ENCODE data around the gene ABHD2. TPM values are rescaled to one million over a fixed set of nuclear protein-coding genes. Genes with fewer than 3 reads are reported as not detected.

The ABHD2 gene
- total RNA-seq, 1 donor from 2014 or later: 66.5 TPM

DNA sequence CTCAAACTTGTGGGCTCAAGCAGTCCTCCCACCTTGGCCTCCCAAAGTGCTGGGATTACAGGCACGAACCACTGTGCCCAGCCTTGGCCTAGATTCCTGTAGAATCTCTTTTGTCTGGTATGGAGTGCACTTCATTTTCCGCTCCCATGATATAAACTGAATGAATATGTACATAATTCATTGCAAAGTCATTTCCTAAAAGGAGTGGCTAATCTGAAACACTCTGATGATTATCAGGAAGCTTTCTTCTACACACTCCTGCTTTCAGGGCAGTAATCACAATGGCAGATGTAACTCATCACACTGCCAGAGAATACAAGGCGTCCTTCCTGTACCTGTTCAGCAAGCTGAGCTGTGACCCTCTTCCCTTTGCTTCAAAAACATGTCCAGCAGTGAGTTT is 104.5 kb downstream of the ABHD2 start:
- peaks cover 40% of the 10 kb centered on the region for H3K36me3 Mint-ChIP-seq (ENCODE audit: low read depth)
- no peaks in the 10 kb centered on the region for H3K27me3 Mint-ChIP-seq (ENCODE audit: insufficient read depth)
- no peaks in the 10 kb centered on the region for H3K9me3 Mint-ChIP-seq
- H3K4me1 Mint-ChIP-seq (ENCODE audit: low read depth): peaks cover 8% of the 10 kb centered on the region
- no peak for DNase-seq (ENCODE audit: low spot score)
- H3K4me3 Mint-ChIP-seq: no peak overlapping the region
- intact Hi-C loops (cut with micrococcal nuclease): no loop called here
- no peak overlapping the region for H3K27ac Mint-ChIP-seq

DNA sequence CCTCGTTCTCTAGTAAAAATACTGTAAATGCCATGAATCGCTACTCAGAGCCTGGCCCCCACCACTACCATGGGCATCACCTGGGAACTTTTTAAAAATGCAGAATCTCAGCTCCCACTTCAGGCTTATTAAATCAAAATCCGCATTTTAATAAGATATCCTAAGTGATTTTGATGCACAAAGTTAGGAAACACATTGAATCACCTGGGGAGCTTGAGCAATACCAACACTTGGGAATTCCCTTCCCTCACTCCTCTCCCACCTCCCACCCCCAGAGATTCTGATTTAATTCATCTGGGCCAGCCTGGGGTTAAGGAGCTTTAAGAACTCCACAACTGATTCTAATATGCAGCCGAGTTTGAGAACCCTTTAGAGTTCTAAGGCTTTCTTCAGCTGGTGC is 106.4 kb downstream of the ABHD2 start:
- H3K9me3 Mint-ChIP-seq: no peaks in the 10 kb centered on the region
- intact Hi-C loops (cut with micrococcal nuclease): no loop called here
- H3K4me3 Mint-ChIP-seq: no peak overlapping the region
- H3K27me3 Mint-ChIP-seq (ENCODE audit: insufficient read depth): no peaks in the 10 kb centered on the region
- peaks cover 31% of the 10 kb centered on the region for H3K36me3 Mint-ChIP-seq (ENCODE audit: low read depth)
- DNase-seq (ENCODE audit: low spot score): no peak
- H3K27ac Mint-ChIP-seq: no peak overlapping the region
- peaks cover 8% of the 10 kb centered on the region for H3K4me1 Mint-ChIP-seq (ENCODE audit: low read depth)

DNA sequence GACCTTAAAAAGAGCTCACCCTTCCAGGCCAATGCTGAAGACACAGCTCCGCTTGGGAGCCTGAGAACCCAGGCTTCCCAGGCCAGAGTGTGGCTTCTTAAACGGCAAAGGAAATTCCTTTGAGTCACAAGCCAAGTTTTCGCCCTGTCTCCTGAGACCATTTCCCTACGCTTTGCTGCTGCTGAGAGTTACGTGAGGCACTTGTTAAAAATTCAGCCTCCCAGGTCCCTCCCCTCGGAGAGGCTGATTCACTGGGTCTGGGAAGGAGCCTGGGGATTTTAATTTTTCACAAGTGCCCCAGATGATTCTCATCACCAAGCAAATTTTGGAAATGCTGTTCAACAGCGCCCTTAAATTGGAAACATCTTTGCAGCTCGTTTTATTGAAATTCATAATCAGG is 107.6 kb downstream of the ABHD2 start:
- peaks cover 8% of the 10 kb centered on the region for H3K4me1 Mint-ChIP-seq (ENCODE audit: low read depth)
- H3K27me3 Mint-ChIP-seq (ENCODE audit: insufficient read depth): no peaks in the 10 kb centered on the region
- H3K9me3 Mint-ChIP-seq: no peaks in the 10 kb centered on the region
- H3K27ac Mint-ChIP-seq: no peak overlapping the region
- intact Hi-C loops (cut with micrococcal nuclease): no loop called here
- H3K4me3 Mint-ChIP-seq: no peak overlapping the region
- no peak for DNase-seq (ENCODE audit: low spot score)
- peaks cover 26% of the 10 kb centered on the region for H3K36me3 Mint-ChIP-seq (ENCODE audit: low read depth)

GRCh38 chr15:89196241-89196640 is 108.0 kb downstream of the ABHD2 start:
- H3K36me3 Mint-ChIP-seq (ENCODE audit: low read depth): peaks cover 25% of the 10 kb centered on the region
- H3K27me3 Mint-ChIP-seq (ENCODE audit: insufficient read depth): no peaks in the 10 kb centered on the region
- H3K27ac Mint-ChIP-seq: no peak overlapping the region
- intact Hi-C loops (cut with micrococcal nuclease): no loop called here
- H3K4me3 Mint-ChIP-seq: no peak overlapping the region
- no peaks in the 10 kb centered on the region for H3K9me3 Mint-ChIP-seq
- no peak for DNase-seq (ENCODE audit: low spot score)
- H3K4me1 Mint-ChIP-seq (ENCODE audit: low read depth): peaks cover 11% of the 10 kb centered on the region

DNA sequence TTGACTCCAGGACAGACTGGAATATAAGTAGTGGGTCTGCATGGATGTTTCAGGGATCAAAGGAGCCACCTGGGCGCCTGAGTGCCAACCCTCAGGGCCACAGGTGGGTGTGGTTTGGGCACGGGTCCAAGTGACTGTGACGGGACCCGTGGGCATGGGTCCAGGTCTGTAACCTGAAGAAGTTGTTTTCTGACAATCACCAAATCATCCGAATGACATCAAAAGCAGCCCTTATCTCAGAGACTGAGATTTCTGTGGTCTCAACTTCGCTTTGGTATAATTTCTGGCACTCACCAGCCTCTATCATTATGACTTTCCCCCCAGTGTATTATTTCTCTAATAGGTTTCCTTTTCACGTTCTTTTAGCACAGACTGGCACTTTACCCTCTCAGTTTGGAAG is 108.7 kb downstream of the ABHD2 start:
- peaks cover 15% of the 10 kb centered on the region for H3K4me1 Mint-ChIP-seq (ENCODE audit: low read depth)
- DNase-seq (ENCODE audit: low spot score): no peak
- no peaks in the 10 kb centered on the region for H3K9me3 Mint-ChIP-seq
- no peak overlapping the region for H3K4me3 Mint-ChIP-seq
- intact Hi-C loops (cut with micrococcal nuclease): no loop called here
- peak overlapping the region; percentile 78 for H3K27ac Mint-ChIP-seq
- H3K27me3 Mint-ChIP-seq (ENCODE audit: insufficient read depth): no peaks in the 10 kb centered on the region
- peaks cover 24% of the 10 kb centered on the region for H3K36me3 Mint-ChIP-seq (ENCODE audit: low read depth)

DNA sequence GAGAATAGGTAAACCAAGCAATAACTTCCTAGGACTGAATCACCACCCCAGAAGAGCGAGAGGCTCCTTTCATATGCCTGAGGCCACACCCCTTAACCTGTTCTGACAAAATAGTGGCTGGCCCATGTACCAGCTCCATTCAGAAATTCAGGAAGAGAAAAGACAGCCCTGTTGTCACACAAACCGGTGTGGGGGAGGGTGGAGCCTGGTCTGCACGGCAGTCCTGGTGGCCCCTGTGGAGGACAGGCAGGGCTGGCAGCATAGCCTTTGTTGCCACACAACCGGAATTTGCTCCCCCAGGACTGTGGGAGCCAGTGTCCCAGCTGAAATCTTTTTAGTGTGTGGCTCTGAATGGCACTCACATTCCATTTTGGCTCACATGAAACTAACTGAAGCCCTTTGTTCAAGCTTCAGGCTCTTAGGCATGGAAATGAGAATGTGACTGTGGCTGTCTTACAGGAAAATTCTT is 109.3 kb downstream of the ABHD2 start:
- Mint-ChIP-seq H3K9me3 (no peaks in the 10 kb centered on the region), H3K4me3 (no peak overlapping the region), H3K36me3 (ENCODE audit: low read depth) (peaks cover 25% of the 10 kb centered on the region), H3K27me3 (ENCODE audit: insufficient read depth) (no peaks in the 10 kb centered on the region), H3K27ac (peak overlapping the region; percentile 78), H3K4me1 (ENCODE audit: low read depth) (peaks cover 20% of the 10 kb centered on the region)
- intact Hi-C loops (cut with micrococcal nuclease): no loop called here
- no peak for DNase-seq (ENCODE audit: low spot score)

GRCh38 chr15:89198196-89198595 is 109.9 kb downstream of the ABHD2 start:
- no peaks in the 10 kb centered on the region for H3K9me3 Mint-ChIP-seq
- peaks cover 20% of the 10 kb centered on the region for H3K4me1 Mint-ChIP-seq (ENCODE audit: low read depth)
- intact Hi-C loops (cut with micrococcal nuclease): no loop called here
- H3K27ac Mint-ChIP-seq: no peak overlapping the region
- H3K27me3 Mint-ChIP-seq (ENCODE audit: insufficient read depth): no peaks in the 10 kb centered on the region
- H3K4me3 Mint-ChIP-seq: no peak overlapping the region
- DNase-seq (ENCODE audit: low spot score): no peak
- H3K36me3 Mint-ChIP-seq (ENCODE audit: low read depth): peaks cover 22% of the 10 kb centered on the region

GRCh38 chr15:89198934-89199333 is 110.7 kb downstream of the ABHD2 start:
- intact Hi-C loops (cut with micrococcal nuclease): no loop called here
- Mint-ChIP-seq H3K27me3 (ENCODE audit: insufficient read depth) (no peaks in the 10 kb centered on the region), H3K9me3 (no peaks in the 10 kb centered on the region), H3K4me3 (no peak overlapping the region), H3K4me1 (ENCODE audit: low read depth) (peaks cover 28% of the 10 kb centered on the region), H3K27ac (no peak overlapping the region), H3K36me3 (ENCODE audit: low read depth) (peaks cover 23% of the 10 kb centered on the region)
- DNase-seq (ENCODE audit: low spot score): no peak

DNA sequence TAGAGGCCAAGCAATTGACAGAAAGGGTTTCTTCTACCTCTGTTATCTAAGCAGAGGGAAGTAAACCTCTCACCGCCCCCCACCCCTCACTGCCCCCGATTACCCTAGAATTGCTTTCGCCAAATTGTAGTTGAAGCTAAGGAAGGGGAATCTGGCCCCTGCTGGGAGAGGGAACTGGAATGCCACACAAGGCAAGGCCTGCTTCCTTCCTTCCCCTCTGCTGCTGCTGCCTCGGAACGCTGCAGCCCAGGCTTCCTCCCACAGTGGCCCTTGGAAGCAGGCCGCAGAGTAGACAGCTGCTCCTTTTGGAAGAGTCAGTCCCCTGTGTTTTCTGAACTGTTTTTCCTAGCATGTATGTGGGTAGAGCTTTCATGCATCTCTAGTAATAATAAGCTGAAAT is 111.5 kb downstream of the ABHD2 start:
- Mint-ChIP-seq H3K4me1 (ENCODE audit: low read depth) (peaks cover 36% of the 10 kb centered on the region), H3K27me3 (ENCODE audit: insufficient read depth) (no peaks in the 10 kb centered on the region), H3K36me3 (ENCODE audit: low read depth) (peaks cover 22% of the 10 kb centered on the region), H3K9me3 (no peaks in the 10 kb centered on the region), H3K4me3 (no peak overlapping the region), H3K27ac (no peak overlapping the region)
- intact Hi-C loops (cut with micrococcal nuclease): no loop called here
- DNase-seq (ENCODE audit: low spot score): no peak

DNA sequence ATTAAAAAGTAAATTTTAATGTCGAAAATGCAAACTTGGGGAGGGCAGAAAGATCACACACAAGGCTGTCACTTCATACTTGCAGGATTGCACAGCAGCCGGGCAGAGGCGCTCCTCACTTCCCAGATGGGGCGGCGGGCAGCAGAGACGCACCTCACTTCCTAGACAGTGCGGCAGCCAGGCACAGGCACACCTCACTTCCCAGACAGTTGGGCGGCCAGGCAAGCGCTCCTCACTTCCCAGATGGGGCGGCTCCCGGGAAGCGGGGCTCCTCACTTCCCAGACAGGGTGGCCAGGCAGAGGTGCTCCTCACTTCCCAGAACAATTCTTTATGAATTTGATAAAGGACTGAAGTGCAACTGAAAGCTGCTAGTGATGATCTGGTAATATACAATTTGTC is 111.9 kb downstream of the ABHD2 start:
- intact Hi-C loops (cut with micrococcal nuclease): no loop called here
- Mint-ChIP-seq H3K9me3 (no peaks in the 10 kb centered on the region), H3K27me3 (ENCODE audit: insufficient read depth) (peaks cover 1% of the 10 kb centered on the region), H3K4me3 (no peak overlapping the region), H3K27ac (no peak overlapping the region), H3K36me3 (ENCODE audit: low read depth) (peaks cover 22% of the 10 kb centered on the region), H3K4me1 (ENCODE audit: low read depth) (peaks cover 40% of the 10 kb centered on the region)
- DNase-seq (ENCODE audit: low spot score): no peak

DNA sequence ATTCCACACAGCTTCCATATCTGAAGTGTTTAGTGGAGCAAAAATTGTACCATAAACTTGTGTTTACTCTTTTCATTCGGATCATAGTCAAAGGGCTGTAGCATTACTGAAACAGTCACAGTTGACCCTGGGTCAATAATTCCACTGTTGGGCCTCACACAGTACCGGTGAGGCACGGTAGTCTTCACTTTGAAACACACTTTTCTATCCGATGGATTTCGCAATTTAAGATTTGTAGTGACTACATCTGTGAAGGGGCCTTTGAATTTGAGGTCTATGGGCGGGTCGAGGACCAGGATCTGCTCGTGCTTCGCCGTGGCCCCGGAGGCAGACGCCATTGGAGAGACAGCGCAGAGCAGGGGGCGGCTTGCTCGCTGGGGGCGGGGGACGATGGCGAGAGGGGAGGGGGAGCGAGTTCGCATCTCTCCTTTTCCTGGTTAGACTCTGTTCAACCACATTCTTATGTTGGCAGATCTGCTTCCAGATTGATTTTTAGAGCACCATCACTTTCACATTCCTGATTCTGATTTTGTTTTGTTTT is 113.3 kb downstream of the ABHD2 start:
- Mint-ChIP-seq H3K27ac (no peak overlapping the region), H3K9me3 (no peaks in the 10 kb centered on the region), H3K36me3 (ENCODE audit: low read depth) (peaks cover 19% of the 10 kb centered on the region), H3K4me1 (ENCODE audit: low read depth) (peaks cover 42% of the 10 kb centered on the region), H3K4me3 (no peak overlapping the region), H3K27me3 (ENCODE audit: insufficient read depth) (peaks cover 1% of the 10 kb centered on the region)
- intact Hi-C loops (cut with micrococcal nuclease): no loop called here
- DNase-seq (ENCODE audit: low spot score): no peak

- peak overlapping the region; percentile 62 for H3K27ac Mint-ChIP-seq
- H3K4me1 Mint-ChIP-seq (ENCODE audit: low read depth): peaks cover 46% of the 10 kb centered on the region
- peaks cover 15% of the 10 kb centered on the region for H3K36me3 Mint-ChIP-seq (ENCODE audit: low read depth)
- H3K9me3 Mint-ChIP-seq: no peaks in the 10 kb centered on the region
- intact Hi-C loops (cut with micrococcal nuclease): loop anchor here (1.0 kb wide), 2 partner anchors 23 to 36 kb away; no protein-coding TSS in a partner anchor
- H3K4me3 Mint-ChIP-seq: peak overlapping the region; percentile 67
- peaks cover 1% of the 10 kb centered on the region for H3K27me3 Mint-ChIP-seq (ENCODE audit: insufficient read depth)
- DNase-seq (ENCODE audit: low spot score): peak; percentile 40
These were observed 115.5 kb downstream of the ABHD2 start for GRCh38 chr15:89203705-89204273.

DNA sequence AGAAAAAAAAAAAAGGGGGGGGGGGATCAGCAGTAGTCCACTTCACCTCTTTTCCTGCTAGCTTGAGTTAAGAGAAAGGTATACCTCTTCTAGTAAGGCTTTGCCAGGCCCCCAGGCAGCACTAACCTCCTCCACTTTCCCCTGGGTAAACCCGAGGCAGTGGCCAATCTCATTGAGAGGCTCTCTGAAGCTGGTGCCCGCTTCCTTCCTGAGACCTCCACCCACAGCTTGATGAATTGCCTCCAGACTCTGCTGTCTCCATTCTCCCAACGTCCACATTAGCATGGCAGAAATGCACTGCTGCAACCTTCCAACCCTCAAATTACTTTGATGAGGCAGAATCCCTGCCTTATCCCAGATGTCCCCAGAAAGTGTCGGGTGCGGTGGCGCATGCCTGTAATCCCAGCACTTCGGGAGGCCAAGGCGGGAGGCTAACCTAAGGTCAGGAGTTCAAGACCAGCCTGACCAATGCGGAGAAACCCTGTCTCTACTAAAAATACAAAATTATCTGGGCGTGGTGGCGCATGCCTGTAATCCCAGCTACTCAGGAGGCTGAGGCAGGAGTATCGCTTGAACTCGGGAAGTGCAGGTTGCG is 117.8 kb downstream of the ABHD2 start:
- Mint-ChIP-seq H3K4me3 (no peak overlapping the region), H3K4me1 (ENCODE audit: low read depth) (peaks cover 44% of the 10 kb centered on the region), H3K27ac (no peak overlapping the region), H3K9me3 (no peaks in the 10 kb centered on the region), H3K36me3 (ENCODE audit: low read depth) (peaks cover 14% of the 10 kb centered on the region), H3K27me3 (ENCODE audit: insufficient read depth) (peaks cover 4% of the 10 kb centered on the region)
- intact Hi-C loops (cut with micrococcal nuclease): loop anchor here (5.0 kb wide), 2 partner anchors 71 to 111 kb away; no protein-coding TSS in a partner anchor
- no peak for DNase-seq (ENCODE audit: low spot score)

Measured in activated T-helper 1 cell treated with anti-CD3 and anti-CD28 coated beads, Interleukin-12 subunit alpha, Interleukin-12 subunit beta, Interleukin-2, Interleukin-4 antibody, amounts not matched to agents 30 ng/mL and 10 ng/mL and 1 ng/mL, durations not matched to agents 14 hours and 24 hours and 36 hours (primary cell).